IgD-negative memory B cell (primary cell): ENCODE measurements around the gene MARF1. TPM values are rescaled to one million over a fixed set of nuclear protein-coding genes. Genes with fewer than 3 reads are reported as not detected.
"Not testable (repeated sequence)": the region's sequence is repeated elsewhere in the genome, so short reads cannot be mapped to it uniquely, and the experiment has no call there.

Experiments
- H3K27ac Mint-ChIP-seq, 3 donors: one replicate each; pipeline ENCODE4 v1.8.0; 2020 to 2022; ENCODE audit warnings: mild to moderate bottlenecking in 3 of 3, mixed read lengths in 3 of 3, moderate library complexity in 1 of 3
- H3K27me3 Mint-ChIP-seq: one replicate; pipeline ENCODE4 v1.8.0; 2021; ENCODE audit warnings: mixed read lengths
- H3K36me3 Mint-ChIP-seq: one replicate; pipeline ENCODE4 v1.8.0; 2020; ENCODE audit warnings: mild to moderate bottlenecking, mixed read lengths
- H3K4me1 Mint-ChIP-seq, 3 donors: one replicate each; pipeline ENCODE4 v1.8.0; 2020 to 2022; ENCODE audit warnings: mixed read lengths in 3 of 3, mild to moderate bottlenecking in 1 of 3
- H3K4me3 Mint-ChIP-seq, 4 donors: one replicate each; pipeline ENCODE4 v1.8.0; 2020 to 2022; ENCODE audit warnings: mild to moderate bottlenecking in 4 of 4, mixed read lengths in 4 of 4, moderate library complexity in 3 of 4
- H3K9me3 Mint-ChIP-seq, 3 donors: one replicate each; pipeline ENCODE4 v1.8.0; 2020 to 2021; ENCODE audit warnings: mixed read lengths in 3 of 3, mild to moderate bottlenecking in 1 of 3
- polyA plus RNA-seq: library from polyadenylated mRNA; unstranded; fragments of 300-500 nt; fragmentation: Illumina TruSeq; gene quantifications from one replicate; pipeline ENCODE4 v1.2.3, GENCODE V29; 2021

MARF1 gene
- polyA plus RNA-seq, 1 donor from 2014 or later, result 38.4 TPM

DNA sequence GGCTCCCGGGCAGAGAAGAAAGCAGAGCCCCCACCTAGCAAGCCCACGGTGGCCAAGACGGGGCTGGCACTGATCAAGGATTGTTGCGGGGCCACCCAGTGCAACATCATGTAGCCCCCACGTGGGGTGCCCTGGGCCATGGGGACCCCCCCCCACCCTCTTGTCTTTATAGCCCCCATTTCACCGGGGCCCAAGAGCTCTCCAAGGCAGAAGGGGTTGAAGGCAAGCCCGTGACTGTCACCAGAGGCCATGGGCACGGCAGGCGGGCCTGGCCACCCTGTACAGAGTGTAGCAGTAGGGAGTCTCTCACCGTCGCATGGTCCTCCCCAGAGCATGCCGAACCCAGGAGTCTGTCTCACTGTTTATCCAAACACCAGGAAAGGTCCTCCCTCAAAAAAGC is 56.2 kb downstream of the MARF1 start:
- peaks cover 2% of the 10 kb centered on the region for H3K36me3 Mint-ChIP-seq
- H3K4me1 Mint-ChIP-seq, result peaks cover 6 to 17% (median 8%) of the 10 kb centered on the region in 3 donors
- peak overlapping the region in 1 of 3 donors; percentile 6 for H3K27ac Mint-ChIP-seq
- H3K9me3 Mint-ChIP-seq, result peaks cover 7 to 8% (median 7%) of the 10 kb centered on the region in 3 donors
- no peaks in the 10 kb centered on the region for H3K27me3 Mint-ChIP-seq
- no peak overlapping the region for H3K4me3 Mint-ChIP-seq

DNA sequence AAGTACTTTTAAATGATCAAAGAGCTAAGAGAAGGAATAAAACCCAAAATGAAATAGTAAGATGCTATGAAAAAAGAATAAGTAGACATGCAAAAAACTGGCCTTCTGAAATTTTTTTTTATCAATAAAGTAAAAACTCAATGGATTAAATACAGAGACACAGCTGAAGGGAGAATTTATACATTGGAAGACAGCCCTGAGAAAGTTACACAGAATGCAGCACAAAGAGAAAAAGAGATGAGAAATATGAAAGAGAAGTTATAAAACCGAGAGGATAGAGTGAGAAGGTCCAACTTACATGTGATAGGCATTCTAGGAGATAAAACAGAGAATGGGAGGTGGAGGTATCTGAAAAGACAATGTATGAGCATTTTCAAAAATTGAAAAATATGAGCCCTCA is 57.0 kb downstream of the MARF1 start:
- Mint-ChIP-seq H3K4me3 (no peak overlapping the region), H3K27me3 (no peaks in the 10 kb centered on the region), H3K9me3 (peaks cover 7 to 8% (median 7%) of the 10 kb centered on the region in 3 donors), H3K4me1 (peaks cover 5 to 10% (median 7%) of the 10 kb centered on the region in 3 donors), H3K27ac (peak overlapping the region in 1 of 3 donors; percentile 6), H3K36me3 (peaks cover 2% of the 10 kb centered on the region)

DNA sequence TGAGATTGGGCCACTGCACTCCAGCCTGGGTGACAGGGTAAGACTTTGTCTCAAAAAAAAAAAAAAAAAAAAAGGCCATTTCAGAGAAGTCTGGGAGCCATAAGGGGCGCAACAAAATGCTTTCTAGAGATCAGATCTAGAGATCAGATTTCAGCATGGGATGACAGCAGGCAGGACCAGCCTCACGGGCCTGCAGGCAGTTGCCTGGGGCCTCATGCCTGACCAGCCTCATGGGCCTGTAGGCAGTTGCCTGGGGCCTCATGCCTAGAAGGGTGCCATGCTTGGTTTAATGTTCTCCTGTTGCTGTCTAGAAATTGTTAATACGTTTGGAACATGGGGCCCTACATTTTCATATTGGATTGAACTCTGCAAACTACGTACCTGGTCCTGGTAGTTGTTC is 59.4 kb downstream of the MARF1 start:
- Mint-ChIP-seq H3K4me3 (no peak overlapping the region), H3K36me3 (no peaks in the 10 kb centered on the region), H3K27ac (no peak overlapping the region), H3K9me3 (peaks cover 7 to 8% (median 7%) of the 10 kb centered on the region in 3 donors), H3K4me1 (peaks cover 0 to 4% (median 3%) of the 10 kb centered on the region in 3 donors), H3K27me3 (no peaks in the 10 kb centered on the region)

DNA sequence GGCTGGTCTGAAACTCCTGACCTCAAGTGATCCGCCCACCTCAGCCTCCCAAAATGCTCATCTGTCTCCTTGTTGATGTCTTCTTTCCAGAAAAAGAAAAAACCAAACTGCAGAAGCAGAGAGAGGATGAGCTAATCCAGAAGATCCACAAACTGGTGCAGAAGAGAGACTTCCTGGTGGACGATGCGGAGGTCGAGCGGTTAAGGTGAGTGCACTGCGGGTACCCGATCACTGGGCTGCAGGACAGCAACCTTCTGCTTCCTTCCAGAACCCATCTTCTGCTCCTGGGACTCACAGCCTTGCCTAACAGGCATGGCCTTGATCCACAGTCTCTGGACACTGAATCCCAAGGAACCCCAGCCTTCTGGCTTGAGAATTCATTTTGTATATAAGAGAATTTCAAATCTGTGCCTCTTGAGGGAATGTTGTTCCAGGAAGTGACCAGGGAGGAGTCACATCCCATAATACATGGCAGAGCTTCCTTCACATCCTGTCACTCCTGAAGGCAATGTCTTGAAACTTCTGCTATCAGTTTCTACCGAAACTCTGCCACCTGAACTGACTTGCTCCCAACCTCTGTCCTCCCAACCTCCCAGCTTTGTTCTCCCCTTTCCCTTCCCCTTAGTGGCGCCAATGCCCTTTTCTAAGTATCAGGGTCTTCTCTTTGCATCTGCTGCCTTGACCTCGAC is 61.7 kb downstream of the MARF1 start:
- Mint-ChIP-seq H3K4me3 (no peak overlapping the region), H3K9me3 (peaks cover 6 to 11% (median 7%) of the 10 kb centered on the region in 3 donors), H3K36me3 (no peaks in the 10 kb centered on the region)

GRCh38 chr16:15578824-15579223 is 64.1 kb downstream of the MARF1 start:
- Mint-ChIP-seq H3K27ac (peak overlapping the region in 1 of 3 donors; percentile 9), H3K27me3 (no peaks in the 10 kb centered on the region), H3K9me3 (peaks cover 2 to 5% (median 3%) of the 10 kb centered on the region in 3 donors), H3K36me3 (peaks cover 5% of the 10 kb centered on the region), H3K4me3 (no peak overlapping the region), H3K4me1 (peaks cover 0 to 5% (median 2%) of the 10 kb centered on the region in 3 donors)

More for the DNA sequence above, 61.7 kb downstream of the MARF1 start:
- Mint-ChIP-seq H3K4me1 (peaks cover 0 to 3% (median 2%) of the 10 kb centered on the region in 3 donors), H3K27me3 (no peaks in the 10 kb centered on the region), H3K27ac (no peak overlapping the region)

DNA sequence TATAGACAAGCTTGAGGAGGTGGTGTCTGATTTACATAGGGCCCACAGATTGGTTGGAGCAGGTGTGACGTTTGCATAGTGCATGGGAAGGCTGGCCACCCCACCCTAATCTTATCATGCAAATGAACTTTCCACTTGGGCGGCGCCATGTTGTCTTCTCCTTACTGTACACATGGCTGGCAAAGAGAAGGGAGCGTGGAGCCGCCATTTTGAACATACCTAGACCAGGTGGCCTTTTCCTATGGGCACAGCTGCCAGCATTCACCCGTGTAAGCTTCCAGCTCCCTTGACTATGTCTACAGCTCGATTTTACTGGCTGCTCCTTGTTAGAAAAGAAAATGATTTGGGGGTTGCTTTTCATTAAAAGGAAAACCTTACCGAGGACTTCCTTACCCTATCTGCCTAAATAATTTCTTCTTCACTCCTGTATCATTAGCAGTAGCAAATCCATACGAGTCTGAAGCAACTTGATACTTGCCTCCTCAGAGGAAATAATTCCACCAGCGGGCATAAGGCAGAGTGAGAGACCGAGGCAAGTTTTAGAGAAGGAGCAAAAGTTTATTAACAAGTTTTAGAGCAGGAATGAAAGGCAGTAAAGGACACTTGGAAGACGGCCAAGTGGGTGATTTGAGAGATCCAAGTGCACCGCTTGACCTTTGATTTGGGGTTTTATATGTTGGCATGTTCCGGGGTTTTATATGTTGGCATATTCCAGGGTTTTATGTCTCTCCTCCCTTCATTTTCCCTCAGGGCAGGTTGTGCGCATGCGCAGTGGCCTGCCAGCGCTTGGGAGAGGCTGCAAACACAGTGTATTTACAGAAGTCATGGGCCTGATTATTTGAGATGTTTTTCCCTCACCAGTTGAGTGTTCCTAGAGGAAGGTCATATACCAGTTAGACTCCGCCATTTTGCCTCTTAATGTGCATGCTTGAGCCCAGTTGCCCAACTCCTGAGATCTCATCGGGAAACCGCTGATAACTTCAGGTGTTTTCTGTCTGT is 65.7 kb downstream of the MARF1 start:
- Mint-ChIP-seq H3K4me3 (no peak overlapping the region), H3K27ac (no peak overlapping the region), H3K36me3 (peaks cover 5% of the 10 kb centered on the region), H3K27me3 (no peaks in the 10 kb centered on the region), H3K9me3 (peaks cover 5 to 10% (median 8%) of the 10 kb centered on the region in 3 donors), H3K4me1 (peaks cover 0 to 6% (median 2%) of the 10 kb centered on the region in 3 donors)

- Mint-ChIP-seq H3K36me3 (peaks cover 5% of the 10 kb centered on the region), H3K27me3 (no peaks in the 10 kb centered on the region), H3K4me3 (peak overlapping the region in 1 of 4 donors; percentile 49), H3K9me3 (peaks cover 5 to 17% (median 12%) of the 10 kb centered on the region in 3 donors), H3K27ac (peak overlapping the region in 1 of 3 donors; percentile 83), H3K4me1 (peaks cover 0 to 3% (median 2%) of the 10 kb centered on the region in 3 donors)
Observed at GRCh38 chr16:15575293-15576049, 67.5 kb downstream of the MARF1 start.

DNA sequence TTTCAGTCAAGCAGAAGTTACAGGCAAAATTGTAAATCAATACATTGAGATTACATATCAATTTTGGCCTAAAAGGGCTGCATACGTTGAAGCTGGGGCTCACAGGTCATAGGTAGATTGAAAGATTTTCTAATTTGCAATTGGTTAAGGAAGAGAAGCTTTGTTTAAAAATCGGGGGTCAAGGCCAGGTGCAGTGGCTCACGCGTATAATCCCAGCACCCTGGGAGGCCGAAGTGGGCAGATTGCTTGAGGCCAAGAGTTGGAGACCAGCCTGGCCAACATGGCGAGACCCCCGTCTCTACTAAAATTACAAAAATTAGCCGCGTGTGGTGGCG is 68.4 kb downstream of the MARF1 start:
- H3K27ac Mint-ChIP-seq, result no peak overlapping the region

GRCh38 chr16:15573896-15574613 is 68.9 kb downstream of the MARF1 start:
- H3K9me3 Mint-ChIP-seq, result peaks cover 5 to 17% (median 12%) of the 10 kb centered on the region in 3 donors
- not testable (repeated sequence) for H3K27ac Mint-ChIP-seq, H3K36me3 Mint-ChIP-seq, H3K4me3 Mint-ChIP-seq, H3K4me1 Mint-ChIP-seq, H3K27me3 Mint-ChIP-seq

More for the DNA sequence above, 68.4 kb downstream of the MARF1 start:
- Mint-ChIP-seq H3K36me3 (peaks cover 5% of the 10 kb centered on the region), H3K4me3 (no peak overlapping the region), H3K27me3 (no peaks in the 10 kb centered on the region), H3K9me3 (peaks cover 5 to 17% (median 12%) of the 10 kb centered on the region in 3 donors), H3K4me1 (peaks cover 0 to 3% (median 0%) of the 10 kb centered on the region in 3 donors)

GRCh38 chr16:15573274-15573895 is 69.6 kb downstream of the MARF1 start:
- Mint-ChIP-seq H3K27ac (no peak overlapping the region), H3K27me3 (no peaks in the 10 kb centered on the region), H3K36me3 (peaks cover 5% of the 10 kb centered on the region), H3K9me3 (peaks cover 5 to 17% (median 12%) of the 10 kb centered on the region in 3 donors), H3K4me1 (peaks cover 0 to 3% (median 0%) of the 10 kb centered on the region in 3 donors), H3K4me3 (peak overlapping the region in 1 of 4 donors; percentile 29)

GRCh38 chr16:15572329-15573001 is 70.5 kb downstream of the MARF1 start:
- Mint-ChIP-seq H3K36me3 (peaks cover 5% of the 10 kb centered on the region), H3K9me3 (peaks cover 3 to 16% (median 12%) of the 10 kb centered on the region in 3 donors), H3K27ac (no peak overlapping the region), H3K4me3 (no peak overlapping the region), H3K27me3 (no peaks in the 10 kb centered on the region), H3K4me1 (peaks cover 0 to 3% (median 0%) of the 10 kb centered on the region in 3 donors)

- Mint-ChIP-seq H3K27ac (no peak overlapping the region), H3K4me3 (no peak overlapping the region), H3K27me3 (no peaks in the 10 kb centered on the region), H3K9me3 (peaks cover 2 to 12% (median 10%) of the 10 kb centered on the region in 3 donors), H3K4me1 (peaks cover 0 to 3% (median 0%) of the 10 kb centered on the region in 3 donors), H3K36me3 (peaks cover 5% of the 10 kb centered on the region)
Observed at GRCh38 chr16:15571557-15571956, 71.4 kb downstream of the MARF1 start.

- not testable (repeated sequence) for H3K27ac Mint-ChIP-seq, H3K36me3 Mint-ChIP-seq, H3K27me3 Mint-ChIP-seq, H3K4me1 Mint-ChIP-seq
- peaks cover 2 to 12% (median 10%) of the 10 kb centered on the region in 3 donors for H3K9me3 Mint-ChIP-seq
- H3K4me3 Mint-ChIP-seq, result peak overlapping the region in 1 of 4 donors; percentile 35
Observed at GRCh38 chr16:15570666-15571065, 72.3 kb downstream of the MARF1 start.
